Right lobe of liver (tissue), 6 donors: ENCODE measurements around the gene MAPK1. TPM values are rescaled to one million over a fixed set of nuclear protein-coding genes. Genes with fewer than 3 reads are reported as not detected.
"Not testable (repeated sequence)": the region's sequence is repeated elsewhere in the genome, so short reads cannot be mapped to it uniquely, and the experiment has no call there.

ENCODE experiments used
- ATAC-seq, 4 donors: fragments of 200-7000 bp; cut with Tn5 transposase; one replicate each; pipeline ENCODE4 v1.9.1; 2020; ENCODE audit warnings: mild to moderate bottlenecking in 4 of 4, moderate library complexity in 4 of 4
- DNase-seq, 3 donors: peaks; one replicate each; pipeline ENCODE4 v3.0.0-alpha.2; 2020
- H3K27ac ChIP-seq, 3 donors: fragments of 200-600 bp; one replicate each; pipeline ENCODE4 v1.8.0; 2022
- H3K27me3 ChIP-seq, 2 donors: fragments of 200-600 bp; one replicate each; pipeline ENCODE4 v1.8.0; 2022
- H3K36me3 ChIP-seq, 4 donors: fragments of 200-600 bp; sonication (generic) in 1 of 4; one replicate each; pipeline versions ENCODE4 v1.5.1 to v1.8.0; 2017 to 2022; ENCODE audit warnings: control low read depth in 1 of 4
- H3K4me1 ChIP-seq, 4 donors: fragments of 200-600 bp; sonication (generic) in 1 of 4; one replicate each; pipeline versions ENCODE4 v1.5.1 to v1.8.0; 2017 to 2022; ENCODE audit warnings: control low read depth in 1 of 4
- H3K4me3 ChIP-seq, 3 donors: fragments of 200-600 bp; one replicate each; pipeline ENCODE4 v1.8.0; 2022
- H3K9me3 ChIP-seq, 4 donors: fragments of 200-600 bp; sonication (generic) in 1 of 4; one replicate each; pipeline versions ENCODE4 v1.5.1 to v1.8.0; 2017 to 2022; ENCODE audit warnings: control low read depth in 1 of 4
- POLR2A ChIP-seq: fragments of 450-650 bp; IDR thresholded peaks from one replicate; pipeline ENCODE4 v1.6.1; 2017; ENCODE audit warnings: antibody characterized with exemption, mild to moderate bottlenecking
- WGBS: methylation state at CpG from one replicate; pipeline ENCODE4 v1.1.6; 2018; ENCODE audit warnings: low coverage, low lambda C conversion rate; ENCODE audit not compliant: insufficient coverage; ENCODE audit errors: missing lambda C conversion rate; 5-methylcytosine and 5-hydroxymethylcytosine counted together
- intact Hi-C, 2 donors: fragments of 100-400 bp; cut with DNase I; formaldehyde crosslinking; loops; one replicate each; pipeline versions ENCODE4 v1.11.2 to v1.14.1; 2022
- total RNA-seq, 6 experiments: library from RNA; depleted of rRNA in 2 of 6; stranded (reverse); fragments of >200 nt in 2 of 6; fragmentation: NEBNext Ultra II Directional in 3 of 6; extraction: Animal tissue kit (Norgen Biotek cat#: 25700) in 3 of 6; gene quantifications; one replicate each; pipeline versions ENCODE4 v1.1.0 to v1.2.4, GENCODE V29; 2016 to 2023
- TF ChIP-seq, protein P1 (sequence below), 4 donors: fragments of 200-600 bp in 3 of 4; fragments of 450-650 bp in 1 of 4; IDR thresholded peaks; one replicate each; pipeline versions ENCODE4 v1.5.1 to v1.8.0; 2016 to 2022; ENCODE audit warnings: antibody characterized with exemption in 4 of 4, mild to moderate bottlenecking in 2 of 4
- donor health status: DM: no; HTN: yes; CAD: no.
- donor health status: DM: no; HTN: no; CAD: no.
- donor health status: DM: no; HTN: no; CAD: no.
- donor health status: DM: no; HTN: yes; CAD: no.
- donor health status: DM: no; HTN: yes; CAD: no.

The MAPK1 gene
- total RNA-seq, 6 experiments from 2014 or later = 43.4 to 75.0 (median 59.5) TPM

DNA sequence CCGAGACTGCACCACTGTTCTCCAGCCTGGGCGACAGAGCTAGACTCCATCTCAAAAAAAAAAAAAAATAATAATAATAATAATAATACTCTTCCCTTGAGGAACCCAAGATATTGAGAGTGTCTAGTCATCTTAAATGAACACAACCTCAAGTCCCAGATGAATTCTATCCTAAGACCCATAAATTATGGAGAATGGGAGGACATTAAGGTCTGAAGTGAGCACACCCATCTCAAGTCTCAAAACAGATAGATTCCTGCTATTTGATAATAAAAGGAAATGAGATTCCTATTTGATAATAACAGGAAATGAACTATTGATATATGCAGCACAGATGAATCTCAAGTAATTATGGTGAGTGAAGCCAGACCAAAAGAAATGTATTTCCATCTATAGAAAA, 51.5 kb downstream of the MAPK1 start:
- H3K4me1 ChIP-seq = peaks cover 0 to 7% (median 0%) of the 10 kb centered on the region in 4 donors
- no peaks in the 10 kb centered on the region for H3K27me3 ChIP-seq
- no peak overlapping the region for H3K4me3 ChIP-seq
- no peak for TF ChIP-seq POLR2A
- TF ChIP-seq, protein P1, sequence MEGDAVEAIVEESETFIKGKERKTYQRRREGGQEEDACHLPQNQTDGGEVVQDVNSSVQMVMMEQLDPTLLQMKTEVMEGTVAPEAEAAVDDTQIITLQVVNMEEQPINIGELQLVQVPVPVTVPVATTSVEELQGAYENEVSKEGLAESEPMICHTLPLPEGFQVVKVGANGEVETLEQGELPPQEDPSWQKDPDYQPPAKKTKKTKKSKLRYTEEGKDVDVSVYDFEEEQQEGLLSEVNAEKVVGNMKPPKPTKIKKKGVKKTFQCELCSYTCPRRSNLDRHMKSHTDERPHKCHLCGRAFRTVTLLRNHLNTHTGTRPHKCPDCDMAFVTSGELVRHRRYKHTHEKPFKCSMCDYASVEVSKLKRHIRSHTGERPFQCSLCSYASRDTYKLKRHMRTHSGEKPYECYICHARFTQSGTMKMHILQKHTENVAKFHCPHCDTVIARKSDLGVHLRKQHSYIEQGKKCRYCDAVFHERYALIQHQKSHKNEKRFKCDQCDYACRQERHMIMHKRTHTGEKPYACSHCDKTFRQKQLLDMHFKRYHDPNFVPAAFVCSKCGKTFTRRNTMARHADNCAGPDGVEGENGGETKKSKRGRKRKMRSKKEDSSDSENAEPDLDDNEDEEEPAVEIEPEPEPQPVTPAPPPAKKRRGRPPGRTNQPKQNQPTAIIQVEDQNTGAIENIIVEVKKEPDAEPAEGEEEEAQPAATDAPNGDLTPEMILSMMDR (IDR thresholded peaks at IDR 0.05) = no peak
- intact Hi-C loops = no loop called here
- DNase-seq (no peak), ATAC-seq (no peak)
- H3K36me3 ChIP-seq = no peaks in the 10 kb centered on the region
- WGBS = 86% methylated on average over 2 of the region's 2 CpGs
- H3K9me3 ChIP-seq = no peaks in the 10 kb centered on the region
- H3K27ac ChIP-seq = no peak overlapping the region

DNA sequence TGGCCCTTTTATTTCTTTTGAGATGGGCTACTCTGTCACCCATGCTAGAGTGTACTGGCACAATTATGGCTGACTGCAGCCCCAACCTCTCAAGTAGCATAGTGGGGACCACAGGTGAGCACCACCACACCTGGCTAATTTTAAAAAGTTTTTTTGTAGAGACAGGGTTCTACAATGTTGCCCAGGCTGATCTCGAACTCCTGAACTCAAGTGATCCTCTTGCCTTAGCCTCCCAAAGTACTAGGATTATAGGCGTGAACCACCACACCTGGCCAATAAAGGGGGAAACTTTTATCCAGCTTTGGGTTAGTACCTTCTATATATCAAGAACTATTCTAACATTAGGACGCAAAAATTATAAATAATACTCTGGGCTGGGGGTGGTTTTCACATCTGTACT, 52.1 kb downstream of the MAPK1 start:
- DNase-seq (no peak), ATAC-seq (no peak)
- WGBS = 100% methylated on average over 1 of the region's 3 CpGs
- no peaks in the 10 kb centered on the region for H3K9me3 ChIP-seq
- no peak for TF ChIP-seq POLR2A
- TF ChIP-seq, protein P1 (IDR thresholded peaks at IDR 0.05) = no peak
- H3K27me3 ChIP-seq = no peaks in the 10 kb centered on the region
- H3K4me1 ChIP-seq = peaks cover 0 to 7% (median 0%) of the 10 kb centered on the region in 4 donors
- no peaks in the 10 kb centered on the region for H3K36me3 ChIP-seq
- no peak overlapping the region for H3K4me3 ChIP-seq
- intact Hi-C loops = no loop called here
- no peak overlapping the region for H3K27ac ChIP-seq

DNA sequence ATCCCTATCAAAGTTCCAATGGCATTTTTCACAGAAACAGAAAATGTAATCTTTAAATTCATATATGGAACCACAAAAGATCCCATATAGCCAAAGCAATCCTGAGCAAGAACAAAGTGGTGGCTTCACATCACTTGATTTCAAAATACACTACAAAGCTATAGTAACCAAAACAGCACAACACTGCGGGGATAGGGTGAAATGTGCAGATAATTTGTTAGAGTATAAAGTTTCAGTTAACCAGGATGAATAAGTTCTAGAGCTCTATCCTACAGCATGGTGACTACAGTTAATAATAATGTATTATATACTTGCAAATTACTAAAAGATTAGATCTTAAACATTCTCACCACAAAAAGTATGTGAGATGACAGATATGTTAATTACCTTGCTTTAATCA, 55.5 kb downstream of the MAPK1 start:
- DNase-seq = no peak
- 89% methylated on average over 1 of the region's 1 CpG for WGBS
- Histone ChIP-seq H3K27me3 (no peaks in the 10 kb centered on the region), H3K9me3 (no peaks in the 10 kb centered on the region), H3K36me3 (peaks cover 0 to 5% (median 1%) of the 10 kb centered on the region in 4 donors), H3K4me1 (peaks cover 0 to 7% (median 0%) of the 10 kb centered on the region in 4 donors), H3K4me3 (no peak overlapping the region), H3K27ac (no peak overlapping the region)
- intact Hi-C loops = no loop called here
- ATAC-seq = no peak
- TF ChIP-seq, protein P1 (IDR thresholded peaks at IDR 0.05) = no peak
- TF ChIP-seq POLR2A = no peak

DNA sequence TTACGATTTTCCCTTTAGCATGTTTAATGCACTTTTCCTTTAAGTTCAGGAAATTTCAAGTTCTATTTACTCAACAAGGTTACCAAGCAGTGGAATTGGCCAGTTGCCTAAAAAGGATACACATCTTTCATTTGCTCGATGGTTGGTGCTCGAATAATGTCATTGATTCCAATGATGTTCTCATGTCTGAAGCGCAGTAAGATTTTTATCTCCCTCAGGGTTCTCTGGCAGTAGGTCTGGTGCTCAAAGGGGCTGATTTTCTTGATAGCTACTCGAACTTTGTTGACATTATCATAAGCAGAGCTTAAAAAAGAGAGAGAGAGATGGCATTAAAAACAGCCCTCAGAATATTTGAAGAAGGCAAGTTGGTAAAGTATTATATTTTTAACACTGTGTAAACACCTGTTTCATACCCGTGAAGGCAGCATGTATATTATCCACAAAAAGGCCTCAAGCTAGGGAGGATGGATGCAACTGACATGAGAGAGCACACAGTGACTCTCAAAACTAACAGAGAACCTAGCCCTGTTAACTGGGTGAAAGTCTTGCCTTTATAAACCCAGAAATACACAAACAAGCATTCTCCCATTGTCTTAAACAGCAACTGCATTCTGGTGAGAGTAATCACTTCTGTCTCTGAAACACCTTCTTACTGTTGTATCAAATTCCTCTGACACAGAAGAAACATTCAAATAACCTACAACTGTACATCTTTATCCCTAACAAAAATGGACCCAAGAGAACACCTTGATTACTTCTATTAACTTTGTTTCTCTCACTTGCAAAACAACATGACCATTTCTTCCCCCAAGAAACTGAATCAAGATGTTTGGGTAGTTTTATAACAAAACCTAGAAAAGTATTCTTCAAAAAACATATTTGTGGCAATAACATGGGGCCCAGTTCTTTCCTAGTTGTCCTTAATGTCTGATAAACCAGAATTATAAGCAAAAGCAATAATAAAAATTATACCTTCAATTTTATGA, 59.6 kb downstream of the MAPK1 start:
- Histone ChIP-seq H3K4me3 (no peak overlapping the region), H3K36me3 (peaks cover 0 to 41% (median 20%) of the 10 kb centered on the region in 4 donors), H3K27me3 (no peaks in the 10 kb centered on the region), H3K9me3 (no peaks in the 10 kb centered on the region), H3K27ac (no peak overlapping the region), H3K4me1 (peaks cover 0 to 5% (median 0%) of the 10 kb centered on the region in 4 donors)
- WGBS = 48% methylated on average over 6 of the region's 6 CpGs
- TF ChIP-seq, protein P1 (IDR thresholded peaks at IDR 0.05) = no peak
- no peak for TF ChIP-seq POLR2A
- DNase-seq (no peak), ATAC-seq (no peak)
- intact Hi-C loops = no loop called here

DNA sequence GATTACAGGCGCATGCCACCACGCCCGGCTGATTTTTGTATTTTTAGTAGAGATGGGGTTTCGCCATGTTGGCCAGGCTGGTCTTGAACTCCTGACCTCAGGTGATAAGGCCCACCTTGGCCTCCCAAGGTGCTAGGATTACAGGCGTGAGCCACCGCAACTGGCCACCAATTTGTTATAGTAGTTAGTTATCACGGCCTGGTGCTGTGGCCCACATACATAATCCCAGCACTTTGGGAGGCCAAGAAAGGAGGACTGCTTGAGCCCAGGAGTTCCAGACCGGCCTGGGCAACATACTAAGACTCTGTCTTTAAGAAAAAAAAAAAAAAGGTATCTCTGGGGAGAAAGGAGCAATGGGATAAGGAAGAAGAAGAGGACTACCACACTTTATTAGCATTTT, 62.1 kb downstream of the MAPK1 start:
- intact Hi-C loops, H3K27ac ChIP-seq, H3K27me3 ChIP-seq, ATAC-seq, DNase-seq, H3K4me1 ChIP-seq, H3K4me3 ChIP-seq, H3K9me3 ChIP-seq: not testable (repeated sequence)
- WGBS = 95% methylated on average over 7 of the region's 8 CpGs
- H3K36me3 ChIP-seq = peaks cover 0 to 59% (median 23%) of the 10 kb centered on the region in 4 donors
